H1 (cell line): ENCODE results near the gene STK32C. TPM values are rescaled to one million over a fixed set of nuclear protein-coding genes. Genes with fewer than 3 reads are reported as not detected.
A peak's percentile ranks its signal among the peaks of the same experiment; 100 is the strongest.

Experiments used
- CEBPB ChIP-seq: IDR thresholded peaks from 2 replicates; pipeline ENCODE4 v1.6.1; 2012; ENCODE audit warnings: low read depth, low read length
- CTBP2 ChIP-seq: IDR thresholded peaks from 2 replicates; pipeline ENCODE4 v1.7.0; 2011; ENCODE audit warnings: borderline replicate concordance, mild to moderate bottlenecking, moderate library complexity, mixed read lengths, low read length; ENCODE audit not compliant: insufficient read depth, insufficient read length
- EP300 ChIP-seq, 2 experiments: IDR thresholded peaks; 1 replicate in 1 of 2; 2 replicates in 1 of 2; pipeline ENCODE4 v1.6.1; 2011 to 2012; ENCODE audit warnings: low read depth in 2 of 2, low read length in 2 of 2, mild to moderate bottlenecking in 2 of 2, borderline replicate concordance in 1 of 2, inconsistent platforms in 1 of 2, moderate library complexity in 1 of 2
- FOSL1 ChIP-seq: IDR thresholded peaks from 2 replicates; pipeline ENCODE4 v1.6.1; 2011; ENCODE audit warnings: mild to moderate bottlenecking, low read depth, low read length, moderate library complexity; ENCODE audit not compliant: insufficient read depth
- HDAC6 ChIP-seq: IDR thresholded peaks from one replicate; pipeline ENCODE4 v1.7.1; 2012; ENCODE audit warnings: low read depth, mild to moderate bottlenecking, inconsistent platforms, low read length, moderate library complexity
- JUN ChIP-seq: IDR thresholded peaks from 2 replicates; pipeline ENCODE4 v1.6.1; 2011; ENCODE audit warnings: low read depth, mild to moderate bottlenecking, improper control_type of control experiment, low read length
- KDM4A ChIP-seq: IDR thresholded peaks from one replicate; pipeline ENCODE4 v1.7.1; 2012; ENCODE audit warnings: low read depth, mild to moderate bottlenecking, moderate library complexity, low read length, inconsistent platforms; ENCODE audit not compliant: severe bottlenecking
- KDM5A ChIP-seq: fragments of 200-600 bp; IDR thresholded peaks from 2 replicates; pipeline ENCODE4 v1.7.1; 2012; ENCODE audit warnings: mild to moderate bottlenecking, low read length, inconsistent platforms, mixed read lengths
- MAFK ChIP-seq: IDR thresholded peaks from 2 replicates; pipeline ENCODE4 v1.6.1; 2012; ENCODE audit warnings: low read depth, mild to moderate bottlenecking, improper control_type of control experiment, low read length
- NRF1 ChIP-seq: IDR thresholded peaks from 2 replicates; pipeline ENCODE4 v1.6.1; 2011; ENCODE audit warnings: mild to moderate bottlenecking, low read depth, low read length, improper control_type of control experiment
- POLR2AphosphoS5 ChIP-seq: IDR thresholded peaks from 2 replicates; pipeline ENCODE4 v1.6.1; 2011; ENCODE audit warnings: low read depth, low read length
- RFX5 ChIP-seq: IDR thresholded peaks from 2 replicates; pipeline ENCODE4 v1.6.1; 2011; ENCODE audit warnings: low read depth, low read length, improper control_type of control experiment, borderline replicate concordance
- SAP30 ChIP-seq: fragments of 300-600 bp; sonication (generic); IDR thresholded peaks from 2 replicates; pipeline ENCODE4 v1.7.1; 2012; ENCODE audit warnings: low read length, moderate library complexity, mild to moderate bottlenecking, inconsistent platforms; ENCODE audit not compliant: insufficient read depth, insufficient replicate concordance
- SIN3A ChIP-seq, 2 experiments: IDR thresholded peaks in 1 of 2; conservative IDR thresholded peaks in 1 of 2; 2 replicates each; pipeline ENCODE4 v1.6.1; 2011 to 2012; ENCODE audit warnings: low read length in 2 of 2, improper control_type of control experiment in 1 of 2, low read depth in 1 of 2, mild to moderate bottlenecking in 1 of 2
- SP4 ChIP-seq: IDR thresholded peaks from 2 replicates; pipeline ENCODE4 v1.6.1; 2012; ENCODE audit warnings: low read length, inconsistent platforms
- SRF ChIP-seq: IDR thresholded peaks from 2 replicates; pipeline ENCODE4 v1.6.1; 2011; ENCODE audit warnings: mild to moderate bottlenecking, low read depth, low read length, moderate library complexity
- SUZ12 ChIP-seq: fragments of 200-600 bp; sonication (generic); IDR thresholded peaks from 2 replicates; pipeline ENCODE4 v1.6.1; 2012; ENCODE audit warnings: mild to moderate bottlenecking, inconsistent platforms, low read length, moderate library complexity, mixed read lengths
- TBP ChIP-seq: IDR thresholded peaks from 2 replicates; pipeline ENCODE4 v1.6.1; 2011; ENCODE audit warnings: low read depth, low read length, improper control_type of control experiment
- YY1 ChIP-seq: IDR thresholded peaks from 2 replicates; pipeline ENCODE4 v1.6.1; 2011; ENCODE audit warnings: low read depth, mild to moderate bottlenecking, low read length
- ZNF274 ChIP-seq: IDR thresholded peaks from 2 replicates; pipeline ENCODE4 v1.7.0; 2012; ENCODE audit warnings: low read length, borderline replicate concordance; ENCODE audit errors: extremely low read depth
- polyA plus RNA-seq, 7 experiments: library from polyadenylated mRNA; depleted of rRNA in 3 of 7; stranded (reverse) in 5 of 7; unstranded in 2 of 7; fragments of >200 nt in 5 of 7; fragments of 200-250 nt in 2 of 7; gene quantifications; 1 replicate in 5 of 7; 2 replicates in 1 of 7; 4 replicates in 1 of 7; pipeline versions ENCODE4 v1.2.1 to v1.2.3, GENCODE V29; 2011 to 2013; ENCODE audit warnings: missing spikeins in 2 of 7, mixed read lengths in 2 of 7
- total RNA-seq: library from RNA; stranded (reverse); fragmentation: NEBNext Ultra II Directional; extraction: Animal tissue kit (Norgen Biotek cat#: 25700); gene quantifications from 2 replicates; pipeline ENCODE4 v1.2.1, GENCODE V29; 2021
- TF ChIP-seq, protein P1 (sequence below): IDR thresholded peaks from 2 replicates; pipeline ENCODE4 v1.6.1; 2011; ENCODE audit warnings: low read depth, mild to moderate bottlenecking, low read length; ENCODE audit not compliant: insufficient read depth
- TF ChIP-seq, protein P2 (sequence below): IDR thresholded peaks from 2 replicates; pipeline ENCODE4 v1.6.1; 2012; ENCODE audit warnings: low read length, inconsistent platforms

The STK32C gene
- total and polyA plus RNA-seq, 2 of the 8 experiments (the other 6 are each of a cell fraction or from before 2014, with no cell fraction given): 10.6 to 15.6 TPM

DNA sequence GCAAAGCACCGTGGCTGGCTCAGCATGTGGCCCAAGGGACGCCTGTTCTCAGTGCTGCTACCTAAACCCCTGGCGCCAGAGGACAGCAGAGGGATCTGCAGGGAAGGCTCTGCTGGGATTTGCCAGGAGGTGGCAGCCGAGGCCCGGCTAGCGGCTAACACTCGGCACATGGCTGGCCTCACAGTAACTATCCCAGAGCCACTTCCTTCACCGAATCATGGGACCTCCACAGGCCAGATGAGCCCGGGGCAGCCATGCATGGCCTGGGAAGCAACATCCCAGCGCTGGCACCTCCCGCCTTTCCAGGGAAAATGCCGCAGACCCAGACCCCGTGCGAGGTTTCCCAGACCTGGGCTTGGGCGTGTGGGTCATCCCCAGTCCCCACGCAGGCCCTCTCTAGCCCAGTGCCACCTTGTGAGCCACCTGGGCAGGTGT, 84.6 kb downstream of the STK32C start (continued):
- TF ChIP-seq KDM4A: no peak
- no peak for TF ChIP-seq NRF1
- TF ChIP-seq CTBP2: no peak
- no peak for TF ChIP-seq KDM5A
- 0 out of 2 replicates have a peak, but pooled peaks have one; percentile 5 for TF ChIP-seq SRF
- peak in 1 of 2 experiments; percentile 49; a peak in 1 of 4 replicates for TF ChIP-seq SIN3A (conservative IDR thresholded peaks at IDR 0.05 in 1 of 2, IDR thresholded peaks at IDR 0.05 in 1 of 2; ENCODE audit: low read depth in 1 of 2, low read length in 2 of 2)
- TF ChIP-seq POLR2AphosphoS5: no peak
- TF ChIP-seq YY1: peak; percentile 62; the same call in 1 of the 2 replicates
- no peak for TF ChIP-seq JUN
- TF ChIP-seq, protein P1, sequence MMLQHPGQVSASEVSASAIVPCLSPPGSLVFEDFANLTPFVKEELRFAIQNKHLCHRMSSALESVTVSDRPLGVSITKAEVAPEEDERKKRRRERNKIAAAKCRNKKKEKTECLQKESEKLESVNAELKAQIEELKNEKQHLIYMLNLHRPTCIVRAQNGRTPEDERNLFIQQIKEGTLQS: no peak
- no peak for TF ChIP-seq MAFK
- TF ChIP-seq SUZ12: no peak
- no peak for TF ChIP-seq TBP
- no peak for TF ChIP-seq ZNF274
- no peak for TF ChIP-seq HDAC6
- no peak for TF ChIP-seq EP300 (IDR thresholded peaks at IDR 0.05; ENCODE audit: borderline replicate concordance in 1 of 2, low read depth in 2 of 2, low read length in 2 of 2)
- TF ChIP-seq CEBPB: no peak
- no peak for TF ChIP-seq SAP30
- TF ChIP-seq, protein P2, sequence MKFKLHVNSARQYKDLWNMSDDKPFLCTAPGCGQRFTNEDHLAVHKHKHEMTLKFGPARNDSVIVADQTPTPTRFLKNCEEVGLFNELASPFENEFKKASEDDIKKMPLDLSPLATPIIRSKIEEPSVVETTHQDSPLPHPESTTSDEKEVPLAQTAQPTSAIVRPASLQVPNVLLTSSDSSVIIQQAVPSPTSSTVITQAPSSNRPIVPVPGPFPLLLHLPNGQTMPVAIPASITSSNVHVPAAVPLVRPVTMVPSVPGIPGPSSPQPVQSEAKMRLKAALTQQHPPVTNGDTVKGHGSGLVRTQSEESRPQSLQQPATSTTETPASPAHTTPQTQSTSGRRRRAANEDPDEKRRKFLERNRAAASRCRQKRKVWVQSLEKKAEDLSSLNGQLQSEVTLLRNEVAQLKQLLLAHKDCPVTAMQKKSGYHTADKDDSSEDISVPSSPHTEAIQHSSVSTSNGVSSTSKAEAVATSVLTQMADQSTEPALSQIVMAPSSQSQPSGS: no peak
- TF ChIP-seq FOSL1: no peak
- no peak for TF ChIP-seq RFX5
- TF ChIP-seq SP4: no peak
